PC-3 (cell line): ENCODE data around the gene ZNF789. TPM values are rescaled to one million over a fixed set of nuclear protein-coding genes. Genes with fewer than 3 reads are reported as not detected.

Experiments
- total RNA-seq: library from RNA; depleted of rRNA; stranded (reverse); fragments of >200 nt; gene quantifications from 2 replicates; pipeline ENCODE4 v1.2.3, GENCODE V29; 2014; rRNA removed

The ZNF789 gene
- total RNA-seq, 1 experiment from 2014 or later: 8.3 TPM

Other genes starting within 250 kb of the ZNF789 start
- gene MYH16, start 200.1 kb upstream of the ZNF789 start, total RNA-seq: 2.8 and 4.7 TPM in 2 replicates
- gene ARPC1A, start 147.0 kb upstream of the ZNF789 start, total RNA-seq: 183 and 193 TPM in 2 replicates
- 358 and 381 TPM in 2 replicates for gene ARPC1B, start 98.2 kb upstream of the ZNF789 start, total RNA-seq
- gene PDAP1, start 64.3 kb upstream of the ZNF789 start, total RNA-seq: 58.6 and 84.7 TPM in 2 replicates
- 120 and 144 TPM in 2 replicates for gene BUD31, start 63.9 kb upstream of the ZNF789 start, total RNA-seq
- 10.4 and 11.5 TPM in 2 replicates for gene PTCD1, start 34.1 kb upstream of the ZNF789 start, total RNA-seq
- gene CPSF4, start 33.9 kb upstream of the ZNF789 start, total RNA-seq: 49.5 and 65.3 TPM in 2 replicates
- gene ATP5MF, start 6.7 kb upstream of the ZNF789 start, total RNA-seq: 660 and 1,030 TPM in 2 replicates
- 17.7 and 19.4 TPM in 2 replicates for gene ZNF394, start 27.4 kb downstream of the ZNF789 start, total RNA-seq
- gene ZKSCAN5, start 31.8 kb downstream of the ZNF789 start, total RNA-seq: 8.6 and 9.9 TPM in 2 replicates
- 2.2 and 3.8 TPM in 2 replicates for gene FAM200A, start 79.2 kb downstream of the ZNF789 start, total RNA-seq
- gene ZNF655, start 85.8 kb downstream of the ZNF789 start, total RNA-seq: not detected in 2 replicates
- not detected in 2 replicates for gene TMEM225B, start 125.4 kb downstream of the ZNF789 start, total RNA-seq
- 13.9 and 18.9 TPM in 2 replicates for gene ZSCAN25, start 144.1 kb downstream of the ZNF789 start, total RNA-seq
- not detected in 2 replicates for gene CYP3A5, start 207.1 kb downstream of the ZNF789 start, total RNA-seq